GM12892 (cell line): ENCODE results near the gene TUBB2A.

Experiments
- POLR2AphosphoS5 ChIP-seq: IDR thresholded peaks from 2 replicates; pipeline ENCODE4 v1.6.1; 2011; ENCODE audit warnings: low read depth, low read length, control low read depth
- TAF1 ChIP-seq: IDR thresholded peaks from 2 replicates; pipeline ENCODE4 v1.6.1; 2011; ENCODE audit warnings: low read depth, mild to moderate bottlenecking, control low read depth, low read length, borderline replicate concordance

GRCh38 chr6:3175715-3176402 is 18.5 kb upstream of the TUBB2A start:
- TF ChIP-seq POLR2AphosphoS5, result no peak
- TF ChIP-seq TAF1, result no peak
